ENCODE measurements around the gene KDF1. TPM values are rescaled to one million over a fixed set of nuclear protein-coding genes. Genes with fewer than 3 reads are reported as not detected.

The KDF1 gene
- total and polyA plus RNA-seq, 8 donors: 2.9 to 21.6 (median 14.0) TPM

- intact Hi-C loops (cut with DNase I; ENCODE audit: low total_unique reads): no loop called here
- Histone ChIP-seq H3K9me3 (peaks cover 0 to 5% (median 2%) of the 10 kb centered on the region in 4 donors), H3K27ac (no peak overlapping the region), H3K4me3 (no peak overlapping the region), H3K4me1 (peaks cover 0 to 13% (median 4%) of the 10 kb centered on the region in 4 donors), H3K36me3 (peaks cover 0 to 41% (median 39%) of the 10 kb centered on the region in 4 donors), H3K27me3 (peaks cover 0 to 9% (median 0%) of the 10 kb centered on the region in 3 donors)
- WGBS, 5 donors: 82 to 88% (median 86%) methylated on average over 21 to 24 of the region's 24 CpGs
- TF ChIP-seq CTCF (IDR thresholded peaks at IDR 0.05): no peak
- no peak for TF ChIP-seq POLR2A (IDR thresholded peaks at IDR 0.05)
- no peak for TF ChIP-seq POLR2AphosphoS5 (IDR thresholded peaks at IDR 0.05)
- no peak for TF ChIP-seq EP300 (IDR thresholded peaks at IDR 0.05)
- DNase-seq: no peak
Observed at GRCh38 chr1:26951821-26952497, 8.3 kb downstream of the KDF1 start.

- no peak for TF ChIP-seq POLR2A (IDR thresholded peaks at IDR 0.05)
- no peak for TF ChIP-seq POLR2AphosphoS5 (IDR thresholded peaks at IDR 0.05)
- no peak for TF ChIP-seq CTCF (IDR thresholded peaks at IDR 0.05)
- TF ChIP-seq EP300 (IDR thresholded peaks at IDR 0.05): no peak
- no peak for DNase-seq
- Histone ChIP-seq H3K4me3 (no peak overlapping the region), H3K27ac (no peak overlapping the region), H3K4me1 (peaks cover 0 to 13% (median 4%) of the 10 kb centered on the region in 4 donors), H3K36me3 (peaks cover 3 to 48% (median 46%) of the 10 kb centered on the region in 4 donors), H3K9me3 (peaks cover 0 to 2% (median under 1%) of the 10 kb centered on the region in 4 donors), H3K27me3 (peaks cover 0 to 7% (median 0%) of the 10 kb centered on the region in 3 donors)
- intact Hi-C loops (cut with DNase I; ENCODE audit: low total_unique reads): no loop called here
- 93 to 98% (median 95%) methylated on average over 14 of the region's 14 CpGs for WGBS, 5 donors
Observed at GRCh38 chr1:26951216-26951615, 9.1 kb downstream of the KDF1 start.

- no peak overlapping the region for H3K4me3 ChIP-seq
- H3K4me1 ChIP-seq: peaks cover 0 to 17% (median 6%) of the 10 kb centered on the region in 4 donors
- intact Hi-C loops (cut with DNase I; ENCODE audit: low total_unique reads): no loop called here
- H3K36me3 ChIP-seq: peaks cover 9 to 54% (median 52%) of the 10 kb centered on the region in 4 donors
- no peaks in the 10 kb centered on the region for H3K9me3 ChIP-seq
- 57 to 63% (median 60%) methylated on average over 7 to 8 of the region's 8 CpGs for WGBS, 5 donors
- H3K27ac ChIP-seq: no peak overlapping the region
- DNase-seq: peak in 1 of 2 donors; percentile 58
- peaks cover 0 to 7% (median 0%) of the 10 kb centered on the region in 3 donors for H3K27me3 ChIP-seq
- TF ChIP-seq POLR2AphosphoS5 (IDR thresholded peaks at IDR 0.05) (no peak), EP300 (IDR thresholded peaks at IDR 0.05) (no peak), CTCF (IDR thresholded peaks at IDR 0.05) (no peak), POLR2A (IDR thresholded peaks at IDR 0.05) (no peak)
Observed at GRCh38 chr1:26950602-26951001, 9.7 kb downstream of the KDF1 start.

GRCh38 chr1:26949926-26950319 is 10.3 kb downstream of the KDF1 start:
- TF ChIP-seq POLR2AphosphoS5 (IDR thresholded peaks at IDR 0.05): no peak
- TF ChIP-seq POLR2A (IDR thresholded peaks at IDR 0.05): no peak
- TF ChIP-seq EP300 (IDR thresholded peaks at IDR 0.05): no peak
- TF ChIP-seq CTCF (IDR thresholded peaks at IDR 0.05): no peak
- H3K4me1 ChIP-seq: peaks cover 0 to 22% (median 7%) of the 10 kb centered on the region in 4 donors
- H3K36me3 ChIP-seq: peaks cover 16 to 61% (median 59%) of the 10 kb centered on the region in 4 donors
- H3K4me3 ChIP-seq: no peak overlapping the region
- WGBS, 5 donors: 29 to 54% (median 40%) methylated on average over 3 of the region's 3 CpGs
- intact Hi-C loops (cut with DNase I; ENCODE audit: low total_unique reads): no loop called here
- no peaks in the 10 kb centered on the region for H3K9me3 ChIP-seq
- peaks cover 0 to 7% (median 0%) of the 10 kb centered on the region in 3 donors for H3K27me3 ChIP-seq
- DNase-seq: no peak
- no peak overlapping the region for H3K27ac ChIP-seq

All from stomach (tissue), 9 donors.